Transverse colon (tissue), 4 donors: ENCODE measurements around the gene ZBTB20.

Source experiments
- EP300 ChIP-seq: sonication (generic); formaldehyde crosslinking; IDR thresholded peaks from one replicate; pipeline ENCODE4 v1.6.1; 2017; ENCODE audit warnings: antibody characterized with exemption, low read depth
- POLR2AphosphoS5 ChIP-seq, 3 donors: sonication (generic); formaldehyde crosslinking; IDR thresholded peaks; one replicate each; pipeline ENCODE4 v1.6.1; 2016; ENCODE audit warnings: antibody characterized with exemption in 3 of 3
- TF ChIP-seq, protein P1 (sequence below), 5 experiments: fragments of 200-600 bp in 3 of 5; fragments of 450-650 bp in 2 of 5; sonication (generic) in 3 of 5; IDR thresholded peaks; 1 replicate in 2 of 5; 2 replicates in 3 of 5; pipeline ENCODE4 v1.5.1; 2016 to 2017; ENCODE audit warnings: antibody characterized with exemption in 5 of 5, inconsistent platforms in 3 of 5, mild to moderate bottlenecking in 2 of 5, moderate library complexity in 1 of 5

DNA sequence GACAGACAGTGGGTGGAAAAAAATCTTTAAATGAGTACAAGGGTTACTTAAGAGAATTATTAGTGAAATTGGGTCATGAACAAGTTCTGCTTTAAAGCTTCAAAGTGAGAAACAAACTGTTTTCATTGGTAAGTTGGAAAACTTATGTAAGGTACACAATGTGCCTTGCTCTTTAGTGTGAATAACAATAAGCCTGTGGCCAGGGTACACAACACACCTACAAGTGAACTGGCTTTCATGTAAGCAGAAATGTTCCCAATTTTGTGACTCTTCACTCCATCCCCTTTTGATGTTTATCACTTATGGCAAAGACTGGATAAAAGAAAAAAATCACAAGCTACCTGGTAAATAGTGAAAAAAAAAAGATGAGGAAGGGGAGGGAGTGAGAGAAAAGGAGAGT, 253.7 kb downstream of the ZBTB20 start:
- TF ChIP-seq, protein P1, sequence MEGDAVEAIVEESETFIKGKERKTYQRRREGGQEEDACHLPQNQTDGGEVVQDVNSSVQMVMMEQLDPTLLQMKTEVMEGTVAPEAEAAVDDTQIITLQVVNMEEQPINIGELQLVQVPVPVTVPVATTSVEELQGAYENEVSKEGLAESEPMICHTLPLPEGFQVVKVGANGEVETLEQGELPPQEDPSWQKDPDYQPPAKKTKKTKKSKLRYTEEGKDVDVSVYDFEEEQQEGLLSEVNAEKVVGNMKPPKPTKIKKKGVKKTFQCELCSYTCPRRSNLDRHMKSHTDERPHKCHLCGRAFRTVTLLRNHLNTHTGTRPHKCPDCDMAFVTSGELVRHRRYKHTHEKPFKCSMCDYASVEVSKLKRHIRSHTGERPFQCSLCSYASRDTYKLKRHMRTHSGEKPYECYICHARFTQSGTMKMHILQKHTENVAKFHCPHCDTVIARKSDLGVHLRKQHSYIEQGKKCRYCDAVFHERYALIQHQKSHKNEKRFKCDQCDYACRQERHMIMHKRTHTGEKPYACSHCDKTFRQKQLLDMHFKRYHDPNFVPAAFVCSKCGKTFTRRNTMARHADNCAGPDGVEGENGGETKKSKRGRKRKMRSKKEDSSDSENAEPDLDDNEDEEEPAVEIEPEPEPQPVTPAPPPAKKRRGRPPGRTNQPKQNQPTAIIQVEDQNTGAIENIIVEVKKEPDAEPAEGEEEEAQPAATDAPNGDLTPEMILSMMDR (IDR thresholded peaks at IDR 0.05) = no peak
- TF ChIP-seq EP300 = no peak
- no peak for TF ChIP-seq POLR2AphosphoS5 (IDR thresholded peaks at IDR 0.05)
